ENCODE measurements around the gene IL12B.
"Not testable (repeated sequence)": the region's sequence is repeated elsewhere in the genome, so short reads cannot be mapped to it uniquely, and the experiment has no call there.

Gene IL12B

DNA sequence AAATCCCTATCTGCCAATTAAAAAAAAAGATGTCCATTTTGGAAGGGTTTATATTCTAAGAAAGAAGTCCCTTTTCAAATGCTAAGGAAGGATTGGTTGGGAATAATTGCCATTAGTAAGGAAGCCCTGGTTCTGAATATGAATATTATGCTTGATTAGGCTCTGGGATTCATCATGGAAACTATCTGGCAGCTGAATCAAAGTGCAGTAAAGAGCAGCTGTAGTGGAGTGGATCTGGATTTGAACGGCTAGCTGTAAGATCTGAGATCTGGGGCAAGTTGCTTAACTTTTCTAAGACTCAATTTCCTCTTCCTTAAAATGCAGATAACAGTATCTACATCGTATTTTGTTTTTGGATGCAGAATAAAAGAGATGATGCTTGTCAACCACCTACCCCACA is 10.5 kb downstream of the IL12B start:
- Mint-ChIP-seq H3K27me3 (no peaks in the 10 kb centered on the region), H3K9me3 (no peaks in the 10 kb centered on the region), H3K4me3 (no peak overlapping the region), H3K27ac (no peak overlapping the region), H3K36me3 (no peaks in the 10 kb centered on the region), H3K4me1 (no peaks in the 10 kb centered on the region)
- DNase-seq (ENCODE audit: low spot score in 2 of 2) (no peak), ATAC-seq (ENCODE audit: low read depth) (no peak)

DNA sequence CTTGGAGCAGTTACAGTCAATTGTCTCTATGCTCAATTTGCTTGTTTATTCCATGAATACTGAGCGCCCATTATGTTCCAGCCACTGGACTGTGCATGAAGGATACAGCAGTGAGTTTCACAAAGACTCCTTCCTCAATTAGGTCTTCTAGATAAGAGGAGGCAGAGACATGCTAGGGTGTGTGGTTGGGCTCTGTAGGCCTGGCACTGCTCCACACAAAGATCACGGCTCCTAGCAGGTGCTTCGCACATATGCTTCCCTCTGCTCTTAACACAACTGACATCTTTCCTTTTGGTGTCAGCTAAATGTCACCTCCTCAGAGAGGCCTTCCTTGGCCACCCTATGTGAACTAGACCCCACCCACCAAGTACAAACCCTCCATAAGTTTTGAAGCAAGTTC is 10.9 kb downstream of the IL12B start:
- no peak overlapping the region for H3K4me3 Mint-ChIP-seq
- DNase-seq (ENCODE audit: low spot score in 2 of 2) (no peak), ATAC-seq (ENCODE audit: low read depth) (no peak)
- no peaks in the 10 kb centered on the region for H3K9me3 Mint-ChIP-seq
- no peaks in the 10 kb centered on the region for H3K4me1 Mint-ChIP-seq
- H3K27me3 Mint-ChIP-seq, result no peaks in the 10 kb centered on the region
- H3K36me3 Mint-ChIP-seq, result no peaks in the 10 kb centered on the region
- no peak overlapping the region for H3K27ac Mint-ChIP-seq

DNA sequence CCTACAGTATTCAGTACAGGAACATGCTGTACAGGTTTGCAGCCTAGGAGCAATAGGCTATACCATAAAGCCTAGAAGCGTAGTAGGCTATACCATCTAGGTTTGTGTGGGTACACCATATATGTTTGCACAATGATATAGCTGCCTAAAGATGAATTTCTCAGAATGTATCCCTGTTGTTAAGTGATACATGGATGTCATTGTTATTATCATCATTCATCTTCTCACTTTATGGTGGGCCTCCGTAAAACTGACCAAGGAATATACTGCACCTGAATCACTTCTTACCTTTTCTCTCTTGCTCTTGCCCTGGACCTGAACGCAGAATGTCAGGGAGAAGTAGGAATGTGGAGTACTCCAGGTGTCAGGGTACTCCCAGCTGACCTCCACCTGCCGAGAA is 11.8 kb downstream of the IL12B start:
- no peak overlapping the region for H3K4me3 Mint-ChIP-seq
- no peaks in the 10 kb centered on the region for H3K4me1 Mint-ChIP-seq
- H3K9me3 Mint-ChIP-seq, result no peaks in the 10 kb centered on the region
- H3K27ac Mint-ChIP-seq, result no peak overlapping the region
- no peaks in the 10 kb centered on the region for H3K36me3 Mint-ChIP-seq
- ATAC-seq (ENCODE audit: low read depth) (no peak), DNase-seq (ENCODE audit: low spot score in 2 of 2) (no peak)
- H3K27me3 Mint-ChIP-seq, result peaks cover 2% of the 10 kb centered on the region

DNA sequence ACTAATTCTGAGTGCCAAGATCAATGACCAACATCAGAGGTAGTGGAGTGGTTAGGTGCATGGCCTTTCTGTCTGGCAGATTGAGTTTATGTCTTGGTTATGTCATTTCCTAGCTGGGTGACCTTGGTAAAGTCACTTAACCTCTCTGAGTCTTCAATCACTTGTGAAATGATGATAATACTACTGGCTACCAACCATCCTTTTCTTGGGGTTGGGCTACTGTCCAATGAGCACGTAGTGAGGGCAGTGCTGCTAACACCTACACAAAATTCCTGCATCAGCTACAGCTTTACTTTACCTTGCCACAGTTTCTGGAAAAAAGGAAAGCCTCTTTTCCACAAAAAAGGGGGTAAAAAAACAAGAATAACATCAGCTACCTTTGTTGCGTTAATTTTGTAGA is 12.4 kb downstream of the IL12B start:
- Mint-ChIP-seq H3K27me3 (peaks cover 2% of the 10 kb centered on the region), H3K9me3 (no peaks in the 10 kb centered on the region), H3K4me3 (no peak overlapping the region)

DNA sequence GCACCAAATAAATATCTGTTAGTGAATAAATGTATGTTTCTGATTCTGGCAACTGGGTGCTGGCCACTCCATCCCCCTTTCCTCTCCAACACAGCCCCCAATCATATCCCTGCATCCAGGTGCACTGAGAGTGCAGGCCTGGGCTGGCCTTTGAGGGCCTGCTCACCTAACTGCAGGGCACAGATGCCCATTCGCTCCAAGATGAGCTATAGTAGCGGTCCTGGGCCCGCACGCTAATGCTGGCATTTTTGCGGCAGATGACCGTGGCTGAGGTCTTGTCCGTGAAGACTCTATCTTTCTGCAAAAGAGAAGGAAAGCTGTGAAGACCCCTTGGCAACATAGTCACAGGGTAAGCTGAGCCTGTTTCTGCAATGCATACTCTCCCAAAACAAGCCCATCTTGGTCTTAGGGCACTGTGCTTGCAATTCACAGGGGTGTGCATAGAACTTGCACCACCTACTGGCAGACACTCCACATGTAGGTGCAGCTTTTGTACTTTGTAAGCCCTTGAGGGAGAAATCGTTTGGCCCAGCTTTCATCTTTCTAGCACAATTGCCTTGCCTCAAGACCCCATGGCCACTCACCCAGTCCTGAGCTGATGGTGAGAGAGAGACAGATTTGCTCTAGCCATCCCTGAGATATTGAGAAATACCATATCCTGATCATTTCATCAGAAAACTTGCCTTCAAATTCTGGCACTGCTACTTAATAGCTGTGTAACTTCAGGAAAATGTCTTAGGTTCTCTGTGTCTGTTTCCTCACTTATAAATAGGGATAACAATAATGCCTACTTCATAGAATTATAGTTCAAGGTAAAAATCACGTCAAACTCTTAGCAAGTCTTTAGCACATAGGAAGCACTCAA is 13.5 kb downstream of the IL12B start:
- Mint-ChIP-seq H3K27me3 (peaks cover 2% of the 10 kb centered on the region), H3K9me3 (no peaks in the 10 kb centered on the region), H3K4me1 (no peaks in the 10 kb centered on the region), H3K36me3 (no peaks in the 10 kb centered on the region), H3K4me3 (no peak overlapping the region), H3K27ac (no peak overlapping the region)
- peak; percentile 70 for ATAC-seq (ENCODE audit: low read depth)
- no peak for DNase-seq (ENCODE audit: low spot score in 2 of 2)

More for the DNA sequence above, 12.4 kb downstream of the IL12B start:
- DNase-seq (ENCODE audit: low spot score in 2 of 2), result no peak
- H3K4me1 Mint-ChIP-seq, result no peaks in the 10 kb centered on the region
- no peak for ATAC-seq (ENCODE audit: low read depth)
- H3K36me3 Mint-ChIP-seq, result no peaks in the 10 kb centered on the region
- H3K27ac Mint-ChIP-seq, result no peak overlapping the region

DNA sequence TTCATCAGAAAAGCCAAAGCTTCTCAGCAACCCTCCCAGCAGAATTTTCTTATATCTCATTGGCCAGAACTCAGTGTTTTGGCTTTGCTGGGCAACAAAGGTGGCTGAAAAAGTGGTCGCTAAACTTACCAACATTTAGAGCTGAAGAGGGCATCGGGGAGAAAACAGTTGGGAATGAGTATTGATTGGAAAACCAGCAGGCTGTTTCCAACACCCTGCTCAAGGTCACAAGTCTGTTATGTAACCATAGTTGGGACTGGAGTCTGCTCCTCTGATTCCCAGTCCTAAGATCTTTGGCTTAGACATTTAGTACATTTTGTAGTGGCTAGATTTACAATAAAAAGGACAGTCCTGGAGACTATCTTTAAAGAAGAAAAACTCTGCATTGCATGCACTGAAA is 17.1 kb downstream of the IL12B start:
- Mint-ChIP-seq H3K27me3 (peaks cover 2% of the 10 kb centered on the region), H3K27ac (no peak overlapping the region)

DNA sequence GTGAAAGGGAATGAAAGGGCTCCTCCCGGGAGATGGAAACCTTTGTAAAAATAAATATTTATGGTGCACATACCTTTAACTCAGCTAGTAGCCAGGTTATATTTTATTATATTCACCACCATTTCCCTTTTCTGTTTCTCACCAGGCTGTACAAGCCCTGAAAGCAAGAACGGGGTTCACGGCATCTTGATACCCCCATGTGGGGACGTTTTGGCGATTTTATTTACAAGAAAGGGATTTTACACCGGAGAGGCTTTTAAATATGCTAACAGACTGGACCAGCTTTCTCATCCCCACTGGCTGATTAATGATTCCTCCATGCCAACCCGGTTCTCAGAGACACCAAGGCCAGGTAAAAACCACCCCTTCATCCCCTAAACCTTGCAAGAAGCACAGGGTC is 19.2 kb downstream of the IL12B start:
- peaks cover 2% of the 10 kb centered on the region for H3K27me3 Mint-ChIP-seq
- ATAC-seq (ENCODE audit: low read depth), result peak; percentile 28
- no peaks in the 10 kb centered on the region for H3K9me3 Mint-ChIP-seq
- no peaks in the 10 kb centered on the region for H3K36me3 Mint-ChIP-seq
- H3K4me3 Mint-ChIP-seq, result peak overlapping the region; percentile 89
- peaks cover 9% of the 10 kb centered on the region for H3K4me1 Mint-ChIP-seq
- DNase-seq (ENCODE audit: low spot score in 2 of 2), result no peak
- H3K27ac Mint-ChIP-seq, result peak overlapping the region; percentile 91

More for the DNA sequence above, 17.1 kb downstream of the IL12B start:
- Mint-ChIP-seq H3K9me3 (no peaks in the 10 kb centered on the region), H3K36me3 (no peaks in the 10 kb centered on the region), H3K4me3 (no peak overlapping the region), H3K4me1 (peaks cover 9% of the 10 kb centered on the region)
- ATAC-seq (ENCODE audit: low read depth) (no peak), DNase-seq (ENCODE audit: low spot score in 2 of 2) (no peak)

DNA sequence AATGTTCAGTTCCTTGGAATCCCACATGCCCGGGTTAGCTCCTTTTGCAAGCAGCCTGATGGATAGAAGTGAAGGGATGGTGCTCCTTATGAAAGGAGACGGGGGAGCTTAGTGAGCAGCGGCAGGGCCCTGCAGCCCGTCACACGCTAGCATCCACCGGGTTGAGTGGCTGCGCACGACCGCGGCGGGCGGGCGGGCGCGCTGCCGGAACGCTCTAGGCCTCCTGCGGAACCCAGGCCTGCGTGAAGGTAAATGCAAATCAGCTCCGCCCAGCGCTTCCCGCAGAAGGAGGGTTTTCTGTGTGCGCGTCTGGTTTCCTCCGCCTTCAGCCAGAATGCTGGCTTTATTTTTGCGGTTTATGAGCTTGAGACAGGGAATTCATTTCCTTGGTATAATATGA is 19.8 kb downstream of the IL12B start:
- H3K4me3 Mint-ChIP-seq, result peak overlapping the region; percentile 89
- DNase-seq (ENCODE audit: low spot score in 2 of 2), result peak; percentile 26 to 42
- H3K27ac Mint-ChIP-seq, result peak overlapping the region; percentile 91
- no peaks in the 10 kb centered on the region for H3K9me3 Mint-ChIP-seq
- peaks cover 2% of the 10 kb centered on the region for H3K27me3 Mint-ChIP-seq
- peaks cover 9% of the 10 kb centered on the region for H3K4me1 Mint-ChIP-seq
- no peaks in the 10 kb centered on the region for H3K36me3 Mint-ChIP-seq
- ATAC-seq (ENCODE audit: low read depth), result peak; percentile 98

DNA sequence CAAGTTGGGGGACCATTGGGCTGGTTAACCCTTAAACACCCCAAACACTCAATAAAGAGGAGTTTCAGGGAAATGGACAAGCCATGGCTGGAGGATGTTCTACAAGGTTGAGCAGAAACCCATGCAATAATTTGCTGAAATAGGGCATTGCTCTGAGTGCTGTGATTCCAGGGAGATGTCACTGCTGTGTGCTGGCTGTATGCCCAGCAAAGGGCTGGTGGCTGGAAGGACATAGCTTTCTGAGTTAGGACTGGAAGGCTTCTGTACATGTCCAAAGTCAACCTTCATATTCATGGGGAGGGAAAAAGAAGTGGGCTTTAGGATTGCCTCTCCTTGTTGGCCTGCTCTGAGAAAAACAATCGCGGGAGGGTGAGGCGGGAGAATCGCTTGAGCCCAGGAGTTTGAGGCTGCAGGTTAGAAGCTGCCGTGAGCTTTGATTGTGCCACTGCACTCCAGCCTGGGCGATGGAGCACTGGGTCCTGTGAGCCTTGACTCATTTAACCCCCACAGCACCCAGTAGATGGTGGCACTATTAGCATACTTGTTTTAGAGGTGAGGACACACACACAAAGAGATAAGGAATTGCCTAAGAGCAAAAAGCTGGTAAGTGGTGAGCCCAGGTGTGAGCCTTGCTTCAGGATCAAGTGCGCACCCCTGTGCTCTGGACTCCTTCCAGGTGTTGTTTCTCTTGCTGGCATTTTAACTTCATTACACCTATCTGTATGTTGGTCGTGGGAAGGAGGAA is 20.4 kb downstream of the IL12B start:
- Mint-ChIP-seq H3K36me3 (no peaks in the 10 kb centered on the region), H3K4me1 (peaks cover 13% of the 10 kb centered on the region), H3K4me3 (peak overlapping the region; percentile 89), H3K27ac (peak overlapping the region; percentile 91), H3K27me3 (peaks cover 2% of the 10 kb centered on the region), H3K9me3 (no peaks in the 10 kb centered on the region)
- no peak for DNase-seq (ENCODE audit: low spot score in 2 of 2)
- ATAC-seq (ENCODE audit: low read depth), result no peak

DNA sequence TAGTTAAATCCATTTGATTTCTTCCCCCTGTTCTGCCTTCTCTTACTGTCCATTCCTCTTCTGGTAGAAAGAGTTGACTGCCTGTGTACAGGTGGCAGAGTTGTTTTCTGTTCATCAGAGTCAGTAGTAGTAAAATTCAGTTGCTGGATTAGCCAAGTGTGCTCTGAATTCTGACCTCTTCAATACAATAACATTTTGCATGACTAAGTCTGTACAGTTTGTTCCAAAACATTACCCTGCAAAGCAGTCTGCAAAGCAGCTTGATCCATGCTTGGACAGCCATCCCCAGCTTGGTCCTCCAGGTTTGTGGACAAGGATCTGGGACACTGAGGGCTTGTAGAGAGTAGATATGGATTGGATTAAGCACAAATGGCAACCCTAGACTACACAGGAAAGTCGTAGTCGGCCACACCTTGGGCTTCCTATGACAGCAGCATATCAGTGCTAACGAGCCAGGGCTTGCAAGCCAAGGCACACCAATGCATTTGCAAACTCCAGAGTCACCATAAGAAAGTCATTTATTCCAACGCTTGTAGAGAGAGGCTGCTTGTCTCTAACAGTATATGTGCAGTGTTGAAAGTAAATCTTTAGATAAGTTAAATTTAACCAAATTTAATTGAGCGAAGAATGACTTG is 25.2 kb downstream of the IL12B start:
- DNase-seq (ENCODE audit: low spot score in 2 of 2), result no peak
- peaks cover 12% of the 10 kb centered on the region for H3K4me1 Mint-ChIP-seq
- peaks cover 12% of the 10 kb centered on the region for H3K36me3 Mint-ChIP-seq
- H3K27ac Mint-ChIP-seq, result no peak overlapping the region
- no peak for ATAC-seq (ENCODE audit: low read depth)
- H3K4me3 Mint-ChIP-seq, result no peak overlapping the region
- H3K9me3 Mint-ChIP-seq, result peaks cover 14% of the 10 kb centered on the region
- no peaks in the 10 kb centered on the region for H3K27me3 Mint-ChIP-seq

DNA sequence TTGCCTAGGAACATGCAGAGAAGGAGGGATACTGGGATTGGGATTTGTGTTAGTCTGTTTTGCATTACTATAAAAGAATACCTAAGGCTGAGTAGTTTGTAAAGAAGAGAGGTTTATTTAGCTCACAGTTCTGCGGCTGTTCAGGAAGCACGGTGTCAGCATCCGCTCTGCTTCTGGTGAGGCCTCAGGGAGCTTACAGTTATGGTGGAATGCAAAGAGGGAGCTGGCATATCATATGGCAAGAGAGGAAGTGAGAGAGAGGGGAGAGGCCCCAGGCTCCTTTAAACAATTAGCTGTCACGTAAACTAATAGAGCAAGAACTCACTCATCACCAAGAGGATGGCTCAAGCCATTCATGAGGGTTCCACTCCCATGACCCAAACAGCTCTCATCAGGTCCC is 27.0 kb downstream of the IL12B start:
- Mint-ChIP-seq H3K27me3 (no peaks in the 10 kb centered on the region), H3K27ac (peak overlapping the region; percentile 1)
- no peak for DNase-seq (ENCODE audit: low spot score in 2 of 2)

DNA sequence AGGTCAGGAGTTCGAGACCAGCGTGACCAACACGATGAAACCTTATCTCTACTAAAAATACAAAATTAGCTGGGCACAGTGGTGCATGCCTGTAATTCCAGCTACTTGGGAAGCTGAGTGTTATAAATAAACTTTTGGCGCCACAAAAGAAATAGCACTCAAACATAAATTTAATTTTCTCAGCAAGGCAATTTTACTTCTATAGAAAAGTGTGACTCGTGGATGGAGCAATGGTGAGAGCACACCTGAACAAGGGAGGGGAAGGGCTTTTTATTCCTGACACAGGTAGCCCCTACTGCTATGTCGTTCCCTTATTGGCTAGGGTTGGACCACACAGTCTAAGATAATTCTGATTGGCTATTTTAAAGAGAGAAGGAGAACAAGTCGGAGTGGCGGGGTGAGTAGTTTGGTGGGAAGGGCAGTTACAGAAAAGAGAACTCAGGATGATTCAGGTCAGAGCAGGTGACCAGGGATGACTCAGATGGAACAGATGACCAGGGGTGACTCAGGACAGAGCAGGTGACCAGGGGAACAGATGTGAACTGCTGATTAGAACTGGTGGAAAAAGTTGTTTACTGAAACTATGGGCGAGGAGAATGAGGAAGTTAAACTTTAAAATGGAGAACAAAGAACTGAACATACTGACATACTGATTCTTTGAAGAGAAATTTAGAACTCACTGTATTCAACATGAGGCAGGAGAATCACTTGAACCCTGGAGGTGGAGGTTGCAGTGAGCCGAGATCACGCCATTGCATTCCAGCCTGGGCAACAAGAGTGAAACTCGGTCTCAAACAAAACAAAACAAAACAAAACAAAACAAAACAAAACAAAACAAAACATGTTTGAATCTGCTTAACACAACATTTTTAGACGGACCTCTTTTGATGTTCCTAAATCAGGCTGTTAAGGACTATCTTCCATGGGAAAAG is 28.1 kb downstream of the IL12B start:
- H3K36me3 Mint-ChIP-seq, result peaks cover 21% of the 10 kb centered on the region

More for the DNA sequence above, 27.0 kb downstream of the IL12B start:
- H3K9me3 Mint-ChIP-seq, result peaks cover 20% of the 10 kb centered on the region
- H3K4me1 Mint-ChIP-seq, result peaks cover 10% of the 10 kb centered on the region
- H3K36me3 Mint-ChIP-seq, result peaks cover 19% of the 10 kb centered on the region
- ATAC-seq (ENCODE audit: low read depth), result no peak
- no peak overlapping the region for H3K4me3 Mint-ChIP-seq

DNA sequence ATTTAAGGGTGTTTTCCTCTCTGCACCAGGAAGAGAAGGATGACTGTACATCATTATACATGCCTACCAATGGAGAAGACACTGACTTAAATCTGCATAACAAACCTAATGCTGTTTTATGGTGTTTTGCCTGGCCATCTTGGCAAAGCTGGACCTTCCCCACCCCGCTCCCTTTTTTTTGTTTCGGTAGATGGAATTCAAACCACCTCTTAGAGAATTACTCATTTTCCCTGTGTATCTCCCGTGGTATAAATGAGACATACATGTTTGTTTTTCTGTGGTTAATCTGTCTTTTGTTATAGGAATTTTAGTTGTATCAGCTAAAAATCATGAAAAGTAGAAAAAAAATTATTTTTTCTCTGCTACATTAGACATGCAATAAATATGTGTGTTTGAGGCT is 28.8 kb downstream of the IL12B start:
- H3K27me3 Mint-ChIP-seq, result no peaks in the 10 kb centered on the region
- H3K36me3 Mint-ChIP-seq, result peaks cover 23% of the 10 kb centered on the region
- H3K4me1 Mint-ChIP-seq, result peaks cover 10% of the 10 kb centered on the region
- H3K27ac Mint-ChIP-seq, result no peak overlapping the region
- H3K4me3 Mint-ChIP-seq, result no peak overlapping the region
- ATAC-seq (ENCODE audit: low read depth) (no peak), DNase-seq (ENCODE audit: low spot score in 2 of 2) (no peak)
- H3K9me3 Mint-ChIP-seq, result peaks cover 22% of the 10 kb centered on the region

More for the DNA sequence above, 28.1 kb downstream of the IL12B start:
- peak overlapping the region; percentile 1 for H3K4me3 Mint-ChIP-seq
- H3K27ac Mint-ChIP-seq, result peak overlapping the region; percentile 12
- peak; percentile 32 for ATAC-seq (ENCODE audit: low read depth)
- not testable (repeated sequence) for H3K27me3 Mint-ChIP-seq; H3K4me1 Mint-ChIP-seq; DNase-seq (ENCODE audit: low spot score in 2 of 2)
- peaks cover 21% of the 10 kb centered on the region for H3K9me3 Mint-ChIP-seq

Data from memory B cell (primary cell).